M059J (cell line): ENCODE results near the gene DENND1A. TPM values are rescaled to one million over a fixed set of nuclear protein-coding genes. Genes with fewer than 3 reads are reported as not detected.

Source experiments
- DNase-seq: peaks from one replicate; pipeline ENCODE4 v3.0.0-alpha.2; 2012; ENCODE audit warnings: low read depth
- total RNA-seq: library from RNA; depleted of rRNA; stranded (reverse); fragments of >200 nt; shearing (Covaris generic); gene quantifications from 2 replicates; pipeline ENCODE4 v1.2.3, GENCODE V29; 2014

The DENND1A gene
- total RNA-seq, 1 experiment from 2014 or later: 15.7 TPM

DNA sequence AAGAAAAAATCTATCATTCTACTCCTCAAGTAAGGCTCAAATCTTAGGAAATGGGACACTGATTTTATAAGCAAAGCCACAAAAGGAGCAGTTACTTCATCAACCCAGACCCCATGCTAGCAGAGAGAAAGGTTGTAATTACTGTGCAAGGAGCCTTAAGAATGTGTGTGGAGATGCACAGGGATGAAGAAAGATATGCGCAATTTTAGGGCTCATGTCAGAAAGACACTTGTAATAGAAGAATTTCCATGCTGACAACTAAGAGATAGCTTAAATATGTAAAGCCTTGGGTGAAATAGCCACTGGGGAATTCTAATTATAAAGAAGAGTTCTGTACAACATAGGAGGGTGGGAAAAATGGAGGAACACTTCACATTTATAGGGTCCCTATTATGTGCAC is 432.1 kb downstream of the DENND1A start:
- DNase-seq: no peak

DNA sequence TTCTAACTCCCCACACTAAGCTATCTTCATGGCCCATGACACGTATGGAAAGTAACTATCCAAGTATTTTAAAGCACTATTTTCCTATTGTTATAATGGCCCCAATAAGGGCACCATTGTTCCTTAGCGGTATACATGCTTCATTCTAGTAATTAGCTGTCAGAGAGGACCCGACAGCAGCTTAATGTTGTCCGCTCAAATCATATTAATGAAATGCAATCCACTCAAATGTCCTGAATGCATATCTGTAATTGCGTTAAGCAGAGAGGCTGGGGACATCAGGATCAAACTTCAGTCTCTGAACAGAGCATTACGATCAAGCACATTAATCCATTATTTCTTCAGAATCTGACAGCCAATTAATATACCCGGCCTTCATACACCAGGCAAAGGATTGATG is 434.2 kb downstream of the DENND1A start:
- DNase-seq: no peak

DNA sequence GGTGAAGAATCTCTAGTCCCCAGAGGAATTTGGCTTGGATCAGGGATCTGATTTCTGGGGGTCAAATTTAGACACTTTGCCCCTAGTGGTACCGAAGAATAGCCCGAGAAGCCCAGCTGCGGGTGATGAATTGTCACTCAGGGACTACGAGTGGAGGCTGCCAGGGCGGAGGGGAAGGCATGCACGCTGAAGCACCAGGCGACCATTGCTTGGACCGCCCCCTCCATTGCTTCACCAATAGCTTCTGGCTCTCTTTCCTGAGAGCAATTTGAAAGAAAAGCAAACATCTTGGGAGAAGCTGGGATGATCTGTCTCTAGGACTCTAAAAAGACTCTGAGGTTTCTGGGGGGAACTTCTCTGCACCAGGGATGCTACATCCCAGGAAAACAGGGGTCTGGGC is 436.3 kb downstream of the DENND1A start:
- no peak for DNase-seq

DNA sequence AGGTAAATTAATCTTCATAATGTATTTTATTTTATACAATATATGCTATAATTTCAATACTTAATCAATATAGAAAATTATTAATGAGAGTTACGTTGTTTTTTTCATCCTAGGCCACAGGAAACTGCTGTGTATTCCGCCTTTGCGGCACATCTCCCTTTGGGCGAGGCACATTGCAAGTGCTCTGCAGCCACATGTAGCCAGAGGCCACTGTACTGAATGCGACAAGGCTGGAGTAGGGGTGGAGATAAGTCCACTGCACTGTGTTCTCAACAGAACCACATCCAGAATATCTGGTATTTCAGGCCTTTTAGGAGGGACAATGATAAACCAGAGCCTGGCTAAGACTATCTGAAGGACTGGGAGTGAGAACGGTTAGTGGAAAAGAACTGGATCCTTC is 439.2 kb downstream of the DENND1A start:
- no peak for DNase-seq

DNA sequence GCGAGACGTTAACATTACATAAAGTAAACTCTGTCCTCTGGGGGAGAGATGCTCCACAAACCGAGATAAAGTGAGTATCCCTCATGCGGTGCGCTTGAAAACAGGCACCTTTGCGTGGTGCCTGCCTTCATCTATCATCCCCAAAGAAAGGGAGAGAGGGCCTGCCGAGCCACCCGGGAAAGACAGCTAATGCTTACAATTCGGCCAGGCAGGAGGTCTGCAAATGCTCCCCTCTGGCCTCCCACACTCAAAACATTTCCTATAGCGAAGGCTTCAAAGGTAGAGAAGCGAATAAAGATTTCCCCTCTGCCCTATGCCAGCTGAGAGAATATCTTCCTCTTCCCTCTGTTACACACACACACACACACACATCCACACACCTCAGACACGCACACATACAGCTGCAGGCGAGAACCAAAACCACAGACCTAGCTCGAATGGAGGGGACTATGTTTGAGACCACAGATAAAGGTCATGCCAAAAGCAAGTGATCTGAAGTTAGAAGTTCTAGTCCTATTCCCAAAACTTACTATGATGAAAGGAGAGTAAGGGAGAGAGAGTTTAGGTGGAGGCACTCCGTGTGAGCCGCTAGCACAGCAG is 441.1 kb downstream of the DENND1A start:
- no peak for DNase-seq

DNA sequence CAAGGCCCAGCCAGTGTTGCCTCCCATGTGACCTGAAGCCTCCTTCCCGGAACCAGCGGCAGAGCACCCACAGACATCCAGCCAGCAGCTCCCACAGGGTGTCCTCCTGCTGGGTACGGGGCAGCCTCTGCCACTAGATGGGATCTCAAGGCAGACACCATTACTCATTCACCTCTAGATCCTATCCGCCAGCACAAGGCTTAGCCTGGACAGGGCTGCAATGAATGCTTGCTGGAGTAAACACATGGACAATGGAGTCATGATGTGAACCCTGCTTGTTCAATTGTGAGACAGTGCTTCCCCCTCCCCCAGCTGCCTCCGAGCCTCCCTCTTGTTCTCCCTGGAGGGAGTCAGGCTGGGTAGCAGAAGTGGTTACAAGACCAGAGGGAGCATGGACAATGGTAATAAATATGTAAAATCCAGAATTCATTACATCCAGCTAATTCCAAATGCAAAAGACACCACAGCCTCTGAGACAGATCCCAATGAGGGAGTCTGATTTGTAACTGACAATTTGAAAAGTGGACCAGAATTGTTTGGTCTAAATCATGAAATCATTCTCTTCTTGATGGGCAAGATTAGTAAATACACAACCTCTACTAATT is 441.9 kb downstream of the DENND1A start:
- DNase-seq: no peak

DNA sequence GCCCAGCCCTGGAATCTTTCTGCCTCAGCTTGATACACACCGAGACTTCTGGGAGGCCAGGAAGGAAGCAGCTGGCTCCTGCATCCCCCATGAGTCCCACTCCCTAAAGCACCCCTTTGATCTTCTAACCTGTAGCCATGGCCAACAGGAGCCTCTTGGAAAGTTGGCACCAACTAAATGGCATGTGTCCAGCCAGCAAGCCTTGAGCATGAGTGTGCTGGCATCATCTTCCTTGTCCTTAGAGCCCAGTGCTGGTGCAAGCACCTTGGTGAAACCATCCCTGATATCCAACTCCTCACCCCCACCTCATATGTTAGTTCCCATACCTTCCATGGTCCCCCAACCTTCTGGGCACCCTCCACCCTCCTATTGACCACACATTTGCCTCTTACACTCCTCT is 443.5 kb downstream of the DENND1A start:
- no peak for DNase-seq

DNA sequence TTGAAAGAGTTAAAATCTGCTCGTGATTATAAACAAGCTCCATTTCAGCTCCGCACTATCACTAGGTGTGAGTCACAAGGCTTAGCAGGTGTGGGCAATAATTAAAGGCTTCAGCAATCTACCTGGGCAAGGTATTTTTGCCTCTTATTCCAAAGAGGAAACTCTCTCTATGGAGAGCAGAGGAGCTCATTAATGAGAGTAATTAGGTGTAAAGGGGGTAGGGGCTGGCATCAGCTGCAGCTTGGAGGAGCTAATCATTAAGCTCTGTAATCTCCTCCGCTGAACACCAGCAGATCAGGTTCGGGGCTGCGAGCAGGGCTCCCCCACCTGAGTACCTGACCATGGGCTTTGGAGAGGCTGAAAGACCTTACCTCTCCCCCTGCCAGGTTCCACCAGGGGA is 444.7 kb downstream of the DENND1A start:
- no peak for DNase-seq

DNA sequence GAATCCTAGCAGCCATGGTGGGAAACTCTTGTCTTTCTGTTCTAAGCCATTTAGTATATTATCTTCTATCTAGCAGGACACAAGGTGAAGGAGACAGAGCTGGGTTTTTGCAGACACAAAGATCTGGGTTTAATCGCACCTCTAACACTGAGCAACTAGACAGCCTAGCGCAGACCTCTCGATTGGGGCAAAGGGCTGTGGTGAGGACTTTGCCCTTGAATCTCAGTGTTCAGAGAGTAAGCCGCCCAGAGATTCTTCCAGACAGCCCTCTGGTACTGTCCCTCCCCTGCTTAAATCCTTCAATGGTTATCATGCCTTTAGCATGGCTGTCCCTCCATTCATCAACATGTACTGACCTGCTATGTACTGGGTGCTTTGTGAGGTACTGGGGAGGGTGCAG is 445.8 kb downstream of the DENND1A start:
- no peak for DNase-seq

DNA sequence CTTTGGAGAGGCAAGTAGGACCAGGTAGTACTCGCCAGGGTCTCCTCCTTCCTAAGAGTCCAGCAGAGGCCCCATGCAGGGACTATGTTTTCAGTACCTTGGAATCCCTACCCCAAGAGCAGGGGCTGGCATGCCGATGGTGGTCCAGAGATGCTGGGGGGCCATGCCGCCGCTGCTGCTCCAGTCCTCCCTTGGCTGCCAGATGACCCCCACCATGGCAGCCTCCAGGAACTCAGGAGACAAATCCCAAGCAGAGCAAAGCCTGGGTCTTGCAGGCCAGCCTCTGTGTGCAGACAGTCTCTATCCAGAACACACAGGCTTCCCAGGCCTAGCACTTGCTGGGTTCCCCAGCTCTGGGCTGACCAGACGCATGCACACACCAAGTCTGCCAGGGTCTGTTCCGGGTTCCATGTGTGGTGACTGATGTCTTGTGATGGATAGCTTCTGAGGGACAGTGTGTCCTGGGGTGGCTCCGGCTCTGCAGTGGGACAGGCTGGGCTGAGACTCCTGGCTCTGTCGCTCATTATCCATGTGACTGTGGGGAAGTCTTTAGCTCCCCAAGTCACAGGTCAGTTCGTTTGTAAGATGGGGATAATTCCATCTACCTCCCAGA is 446.6 kb downstream of the DENND1A start:
- no peak for DNase-seq

DNA sequence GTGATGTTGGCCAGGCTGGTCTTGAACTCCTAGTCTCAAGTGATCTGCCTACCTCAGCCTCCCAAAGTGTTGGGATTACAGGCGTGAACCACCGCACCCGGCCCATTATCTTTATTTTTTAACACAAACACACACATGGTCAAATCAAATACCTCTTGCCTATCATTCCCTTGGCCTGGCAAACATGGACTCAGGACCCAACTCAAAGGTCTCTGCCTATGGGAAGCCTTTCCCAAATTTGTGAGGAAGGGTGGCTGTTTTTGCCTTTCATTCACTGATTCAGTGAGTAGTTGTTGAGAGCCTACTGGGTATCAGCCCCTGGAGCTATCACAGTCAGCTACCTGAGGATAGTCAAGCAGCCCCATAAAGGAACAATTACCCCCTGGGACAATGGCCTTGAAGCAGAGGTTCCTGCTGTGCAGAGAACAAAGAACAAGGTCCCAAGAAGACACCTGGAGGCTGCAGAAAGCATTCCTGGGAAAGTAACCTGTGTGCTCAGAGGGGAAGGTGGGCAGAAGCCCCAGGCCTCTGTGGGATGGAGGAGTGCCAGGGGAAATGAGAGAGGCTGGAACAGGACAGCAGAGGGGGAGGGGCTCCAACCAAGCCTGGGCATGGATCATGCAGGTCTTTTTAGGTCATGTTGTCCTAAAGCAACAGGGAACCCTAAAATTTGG is 447.5 kb downstream of the DENND1A start:
- DNase-seq: no peak

DNA sequence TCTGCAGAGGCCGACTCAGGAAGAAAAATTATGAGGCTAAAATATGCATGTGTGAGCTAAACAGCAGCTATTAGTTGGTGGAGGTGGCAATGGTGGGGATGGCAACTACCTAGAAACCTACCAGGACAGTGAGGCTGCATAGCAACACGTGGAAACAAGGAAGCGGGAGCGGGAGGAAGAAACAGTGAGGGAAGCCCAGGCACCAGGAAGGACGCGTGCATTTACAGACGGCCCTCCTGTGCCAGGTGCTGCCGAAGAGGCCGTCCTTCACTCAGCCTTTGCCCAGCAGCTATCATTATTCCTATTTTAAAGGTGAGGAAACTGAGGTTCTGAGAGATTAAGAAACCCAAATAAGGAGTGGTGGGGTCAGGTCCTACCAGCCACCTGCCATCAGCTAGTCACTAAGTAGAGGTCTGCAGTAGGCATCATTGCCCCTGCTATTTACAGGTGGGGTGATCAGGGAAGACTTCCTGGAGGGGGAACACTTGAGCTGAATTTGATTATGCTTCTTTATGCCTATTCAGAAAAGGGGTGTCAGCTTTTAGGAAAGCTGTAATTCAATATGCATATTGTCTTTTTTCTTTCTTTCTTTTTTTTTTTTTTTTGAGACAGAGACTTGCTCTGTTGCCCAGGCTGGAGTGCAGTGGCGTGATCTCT is 448.6 kb downstream of the DENND1A start:
- DNase-seq: no peak

DNA sequence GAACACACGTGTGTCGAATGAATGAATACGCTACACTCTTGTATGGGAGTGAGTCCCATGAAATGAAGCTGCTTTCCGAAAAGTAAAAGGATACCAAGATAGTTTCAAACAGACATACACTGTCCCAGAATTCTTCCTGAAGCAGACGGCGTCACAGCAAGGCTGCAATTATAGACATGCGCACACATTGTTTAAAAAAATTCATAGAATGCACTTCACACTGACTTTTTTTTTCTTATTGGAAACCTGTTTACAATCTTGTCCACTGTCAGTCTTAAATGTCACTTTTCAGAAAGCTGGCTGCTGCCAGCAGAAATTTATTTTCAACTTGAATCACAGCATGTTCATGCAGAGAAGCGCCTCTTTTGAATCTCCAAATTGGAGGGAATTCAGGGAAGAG is 449.1 kb downstream of the DENND1A start:
- no peak for DNase-seq

DNA sequence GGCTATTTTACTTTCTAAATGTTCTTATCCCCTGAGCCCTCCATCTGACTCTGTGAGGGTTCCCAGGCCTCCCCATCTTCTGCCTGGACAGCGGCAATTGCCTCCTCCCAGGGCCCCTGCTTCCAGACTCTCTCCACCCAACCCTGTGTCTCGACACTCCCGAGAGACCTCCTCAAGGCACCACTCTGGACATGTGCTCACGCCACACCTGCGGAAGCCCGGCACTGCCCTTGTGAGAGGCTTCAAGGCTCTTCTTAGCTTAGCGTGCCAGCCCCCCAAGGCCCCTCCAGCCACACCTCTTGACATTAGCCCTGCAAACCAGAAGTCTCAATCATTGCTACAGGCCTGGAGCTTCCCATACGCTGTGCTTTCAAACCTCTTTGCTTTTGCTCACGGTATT is 449.8 kb downstream of the DENND1A start:
- DNase-seq: no peak

DNA sequence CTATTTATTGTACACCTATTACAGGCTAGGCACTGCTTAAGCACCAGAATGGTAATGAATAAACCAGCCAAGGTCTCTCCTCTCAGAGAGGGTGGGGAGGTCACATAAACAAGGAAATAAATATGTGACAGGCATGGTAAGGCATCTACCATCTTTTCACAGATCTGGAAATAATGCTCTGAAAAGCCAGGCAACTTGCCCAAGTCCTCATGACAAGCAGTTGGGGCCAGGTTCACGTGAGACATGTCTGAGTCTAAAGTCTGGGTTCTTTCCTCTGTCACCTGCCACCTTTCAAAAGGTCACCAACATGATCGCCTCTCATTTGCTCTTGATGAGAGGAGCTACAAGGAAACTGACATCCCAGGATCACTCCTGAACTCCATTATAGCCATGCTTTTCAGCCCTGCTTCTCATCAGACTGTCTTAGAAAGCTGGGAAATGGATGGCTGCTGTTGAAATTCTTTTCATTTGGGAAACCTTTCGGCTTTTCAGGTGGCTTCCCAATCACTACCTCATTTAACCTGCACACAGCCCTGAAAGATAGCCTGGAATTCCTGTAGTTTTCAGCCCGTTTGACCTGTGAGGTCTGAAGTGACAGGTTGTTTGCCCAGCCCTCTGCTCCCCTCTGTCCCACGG is 450.8 kb downstream of the DENND1A start:
- peak; percentile 4 for DNase-seq

DNA sequence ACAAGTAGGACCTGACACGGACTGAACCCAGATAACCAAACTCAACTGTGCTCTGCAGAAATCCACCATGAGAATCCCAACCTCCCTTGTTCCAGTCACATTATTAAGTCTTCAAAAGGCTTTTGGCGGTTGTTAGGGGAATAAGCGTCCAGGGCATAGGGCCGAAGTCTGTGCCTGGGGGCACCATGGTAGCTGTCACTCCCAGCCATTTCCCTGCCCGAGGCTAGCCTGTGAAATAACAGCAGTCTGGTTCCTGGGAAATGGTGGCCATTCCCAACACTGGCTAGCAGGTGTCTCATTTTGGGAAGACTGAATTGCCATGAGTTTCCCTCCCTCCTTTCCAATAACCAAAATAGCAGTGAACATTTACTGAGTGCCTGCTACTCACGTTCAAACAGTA is 451.8 kb downstream of the DENND1A start:
- no peak for DNase-seq

DNA sequence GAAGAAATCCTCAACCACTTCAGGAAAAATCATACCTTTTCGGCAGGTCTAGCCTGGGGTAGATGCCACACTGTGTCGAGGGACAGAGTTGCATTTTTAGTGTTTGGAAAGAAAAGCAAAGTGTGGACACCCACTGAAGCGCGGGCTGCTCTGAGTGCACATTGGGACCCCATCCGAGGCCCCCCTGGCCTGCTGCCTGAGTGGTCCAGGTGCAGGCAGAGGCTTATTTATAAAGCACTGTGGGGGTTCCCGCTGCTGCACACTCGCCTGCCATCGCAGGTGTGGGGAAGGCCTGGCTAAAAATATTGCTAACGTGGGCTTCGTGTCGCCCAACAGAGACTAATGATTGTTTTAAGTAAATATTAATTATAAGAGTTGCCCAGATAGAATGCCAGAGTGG is 454.5 kb downstream of the DENND1A start:
- no peak for DNase-seq

DNA sequence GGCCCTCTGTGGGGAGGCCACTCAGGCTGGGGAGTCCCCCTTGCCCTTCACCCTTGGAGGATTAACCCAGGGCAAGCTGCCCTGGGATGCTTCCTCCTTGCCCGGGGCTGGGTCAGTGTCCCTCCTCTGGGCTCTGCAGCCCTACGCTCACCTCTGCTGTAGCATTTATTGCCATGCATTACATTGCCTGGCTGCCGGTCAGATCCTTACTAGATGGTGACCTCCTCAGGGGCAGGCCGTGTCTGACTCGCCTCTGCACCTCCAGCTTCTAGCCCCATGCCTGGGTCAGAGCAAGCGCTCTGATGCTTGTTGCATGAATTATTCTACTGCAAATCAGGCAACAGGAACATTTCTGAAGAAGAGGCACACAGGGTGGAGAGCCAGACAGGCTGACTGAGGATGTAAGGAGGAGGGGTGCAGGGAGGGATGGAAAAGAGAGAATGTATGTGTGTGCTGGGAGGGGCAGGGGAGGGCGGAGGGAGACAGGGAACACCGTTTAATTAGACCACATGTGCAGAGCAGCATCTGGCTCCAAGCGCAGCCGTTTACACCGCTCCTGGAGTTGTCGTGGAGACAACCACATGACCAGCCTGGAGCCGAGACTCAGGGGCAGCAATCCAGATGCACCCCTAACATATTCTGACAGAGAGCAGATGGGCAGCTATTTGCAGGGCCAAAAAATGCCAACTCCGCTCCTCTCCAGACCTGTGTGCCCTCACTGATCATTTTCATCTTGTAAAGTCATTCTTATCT is 456.9 kb downstream of the DENND1A start:
- no peak for DNase-seq

DNA sequence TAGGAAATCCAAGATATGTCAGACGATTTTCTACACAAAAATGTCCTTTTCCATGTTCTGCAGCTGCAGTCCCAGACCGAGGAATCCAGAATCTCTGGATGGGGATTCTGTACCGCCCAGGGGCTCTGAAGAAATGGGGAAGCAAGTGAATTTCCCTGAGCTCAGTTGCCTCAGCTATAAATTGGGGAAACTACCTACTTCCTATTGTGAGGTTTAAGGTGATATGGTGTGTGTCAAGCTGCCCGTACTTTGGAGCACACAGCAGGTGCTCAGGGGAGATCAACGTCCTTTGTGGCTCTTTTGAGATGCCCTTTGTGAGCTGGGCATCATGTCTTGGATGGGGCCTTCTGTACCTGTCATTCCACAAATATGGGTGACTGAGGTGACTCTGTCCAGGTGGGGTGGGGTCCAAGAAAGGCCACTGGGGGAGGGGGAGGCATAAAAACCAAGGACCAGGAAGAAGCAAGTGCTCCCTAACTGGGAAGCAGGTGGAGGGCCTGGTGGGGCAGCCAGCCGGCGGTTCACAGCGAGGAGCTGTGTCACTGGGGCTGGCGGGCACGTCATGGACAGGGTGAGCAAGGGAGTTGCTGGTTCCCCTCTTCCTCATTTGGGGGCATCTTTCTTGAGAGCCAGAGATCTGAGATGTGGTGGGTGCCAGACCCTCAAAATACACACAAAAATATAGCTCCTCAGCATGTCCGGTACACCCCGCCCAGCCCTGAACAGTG is 457.9 kb downstream of the DENND1A start:
- DNase-seq: no peak

DNA sequence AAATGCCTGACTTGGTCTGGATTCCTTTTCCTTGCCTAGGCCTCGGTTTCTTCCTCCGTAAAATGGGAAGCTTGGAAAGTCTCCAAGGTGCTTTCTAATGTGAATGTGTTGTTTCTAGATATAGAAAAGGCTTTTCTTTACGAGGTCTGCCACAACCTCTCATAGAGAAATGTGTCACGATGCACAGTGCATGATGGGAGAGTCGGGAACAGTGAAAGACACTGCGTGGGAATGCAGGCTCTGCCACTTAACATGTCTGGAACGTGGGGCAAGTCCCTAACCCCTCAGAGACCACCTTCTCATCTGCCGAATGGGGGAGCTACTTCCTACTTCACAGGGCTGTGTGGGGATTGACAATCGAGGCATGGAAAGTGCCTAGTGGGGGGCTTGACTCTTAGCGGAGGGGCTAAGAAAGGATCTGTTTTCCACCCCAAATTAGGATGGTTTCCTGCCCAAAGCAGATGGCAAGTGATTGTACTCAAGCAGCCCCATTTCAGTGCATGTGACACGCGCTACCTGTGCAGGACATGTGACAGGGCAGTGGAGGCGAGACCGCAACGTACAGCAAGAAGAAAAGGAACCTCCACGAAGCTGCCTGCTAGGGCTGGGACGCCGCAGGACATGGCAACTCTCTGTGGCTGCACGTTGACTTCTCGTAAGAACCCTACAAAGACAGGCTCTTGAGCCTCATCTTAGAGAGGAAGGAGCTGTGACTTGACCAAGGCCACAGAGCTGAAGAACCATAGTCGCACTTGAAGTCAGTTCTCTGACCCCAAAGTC is 458.7 kb downstream of the DENND1A start:
- no peak for DNase-seq
